22Rv1 (cell line): ENCODE measurements around the gene GTF2H3.
A peak's percentile ranks its signal among the peaks of the same experiment; 100 is the strongest.

Experiments
- H3K27ac ChIP-seq: fragments of 450-650 bp; 2 replicates; pipeline ENCODE4 v1.5.1; 2017
- ZFX ChIP-seq: fragments of 450-650 bp; IDR thresholded peaks from 2 replicates; pipeline ENCODE4 v1.6.1; 2017; ENCODE audit warnings: antibody characterized with exemption, borderline replicate concordance
- TF ChIP-seq, protein P1 (sequence below): fragments of 450-650 bp; IDR thresholded peaks from 2 replicates; pipeline ENCODE4 v1.5.1; 2017; ENCODE audit warnings: mild to moderate bottlenecking

The GTF2H3 gene

DNA sequence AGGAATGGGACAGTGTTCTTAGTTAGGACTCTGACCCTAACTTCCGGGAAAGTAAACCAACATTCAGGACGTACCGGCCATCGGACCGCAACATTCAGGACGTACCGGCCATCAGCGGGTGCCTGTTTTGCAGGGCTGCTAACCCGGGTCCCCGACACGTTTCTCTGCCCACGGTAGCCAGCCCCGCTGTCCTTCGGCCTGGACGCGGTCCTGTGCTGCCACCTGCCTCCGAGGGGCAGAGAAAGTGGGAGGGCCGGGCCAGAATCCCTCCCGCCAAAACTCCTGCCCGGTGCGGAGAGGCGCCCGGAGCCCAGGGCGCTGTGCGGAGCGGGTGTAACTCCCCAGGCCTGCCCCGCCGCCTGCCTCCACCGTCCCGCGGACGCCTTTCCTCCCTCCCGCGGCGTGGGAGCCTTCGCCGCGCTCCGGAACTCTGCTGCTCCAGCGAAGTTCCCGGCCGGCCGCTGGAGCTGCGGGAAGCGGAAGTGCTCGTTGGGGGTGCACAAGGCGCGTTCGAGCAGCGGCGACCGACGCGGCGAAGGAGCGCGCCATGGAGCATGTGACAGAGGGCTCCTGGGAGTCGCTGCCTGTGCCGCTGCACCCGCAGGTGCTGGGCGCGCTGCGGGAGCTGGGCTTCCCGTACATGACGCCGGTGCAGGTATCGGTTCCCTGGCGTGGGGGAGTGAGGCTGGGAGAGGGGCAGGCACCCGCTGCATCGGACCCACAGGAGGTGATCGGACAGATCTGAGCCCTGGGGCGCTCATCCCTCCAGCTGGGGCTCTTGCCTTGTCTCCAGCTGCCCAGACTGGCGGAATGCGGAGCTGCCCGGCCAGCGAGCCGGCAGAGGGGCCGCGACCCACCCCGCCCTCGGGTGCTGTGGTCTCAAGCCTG lies 31.8 kb upstream of the GTF2H3 start, which contains the start of gene DDX55:
Gene DDX55 (plus strand): TSS at position 498 of the 888 bp plus-strand sequence. CDS start 50 bp downstream, at position 548.
- TF ChIP-seq, protein P1, sequence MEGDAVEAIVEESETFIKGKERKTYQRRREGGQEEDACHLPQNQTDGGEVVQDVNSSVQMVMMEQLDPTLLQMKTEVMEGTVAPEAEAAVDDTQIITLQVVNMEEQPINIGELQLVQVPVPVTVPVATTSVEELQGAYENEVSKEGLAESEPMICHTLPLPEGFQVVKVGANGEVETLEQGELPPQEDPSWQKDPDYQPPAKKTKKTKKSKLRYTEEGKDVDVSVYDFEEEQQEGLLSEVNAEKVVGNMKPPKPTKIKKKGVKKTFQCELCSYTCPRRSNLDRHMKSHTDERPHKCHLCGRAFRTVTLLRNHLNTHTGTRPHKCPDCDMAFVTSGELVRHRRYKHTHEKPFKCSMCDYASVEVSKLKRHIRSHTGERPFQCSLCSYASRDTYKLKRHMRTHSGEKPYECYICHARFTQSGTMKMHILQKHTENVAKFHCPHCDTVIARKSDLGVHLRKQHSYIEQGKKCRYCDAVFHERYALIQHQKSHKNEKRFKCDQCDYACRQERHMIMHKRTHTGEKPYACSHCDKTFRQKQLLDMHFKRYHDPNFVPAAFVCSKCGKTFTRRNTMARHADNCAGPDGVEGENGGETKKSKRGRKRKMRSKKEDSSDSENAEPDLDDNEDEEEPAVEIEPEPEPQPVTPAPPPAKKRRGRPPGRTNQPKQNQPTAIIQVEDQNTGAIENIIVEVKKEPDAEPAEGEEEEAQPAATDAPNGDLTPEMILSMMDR: peak; percentile 76
- TF ChIP-seq ZFX: no peak
- H3K27ac ChIP-seq: peak within 1 kb of the TSS; percentile 88

DNA sequence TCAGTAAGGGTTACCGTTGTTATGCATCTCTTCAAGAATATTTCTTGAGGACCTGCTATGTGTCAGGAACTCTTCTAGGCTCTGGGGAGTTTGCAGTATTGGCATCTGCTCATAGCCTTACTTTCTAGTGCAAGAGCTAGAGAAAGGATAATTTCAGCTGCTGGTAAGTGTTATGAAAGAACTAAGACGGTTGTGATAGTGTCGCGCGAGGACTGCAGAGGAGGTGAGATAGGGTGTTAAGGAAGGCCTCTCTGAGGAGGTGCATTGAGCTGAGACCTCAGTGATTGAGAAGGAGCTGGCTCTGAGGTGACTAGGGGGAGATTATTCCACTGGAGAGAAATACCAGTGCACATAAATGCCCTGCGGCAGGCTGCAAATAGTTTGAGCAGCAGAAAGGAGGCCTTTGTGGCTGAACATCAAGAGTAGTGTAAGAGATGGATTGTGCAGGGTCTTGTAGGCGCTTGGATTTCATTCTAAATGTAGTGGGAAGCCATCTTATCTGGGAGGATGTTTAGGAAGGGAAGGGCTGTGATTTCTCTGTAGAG lies 30.9 kb upstream of the GTF2H3 start:
- peak overlapping the region; percentile 88 for H3K27ac ChIP-seq
- TF ChIP-seq, protein P1: no peak
- TF ChIP-seq ZFX: no peak

DNA sequence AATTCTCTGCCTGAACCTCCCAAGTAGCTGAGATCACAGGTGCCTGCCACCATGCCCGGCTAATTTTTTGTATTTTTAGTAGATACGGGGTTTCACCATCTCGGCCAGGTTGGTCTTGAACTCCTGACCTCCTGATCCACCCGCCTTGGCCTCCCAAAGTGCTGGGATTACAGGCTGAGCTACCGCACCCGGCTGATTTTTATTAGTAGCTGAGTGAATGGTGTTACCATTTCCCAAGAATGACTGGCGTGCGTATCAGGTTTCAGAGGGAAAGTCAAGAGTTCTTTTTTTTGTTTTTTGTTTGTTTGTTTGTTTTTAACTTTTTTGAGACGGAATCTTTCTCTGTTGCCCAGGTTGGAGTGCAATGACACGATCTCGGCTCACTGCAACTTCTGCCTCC lies 30.1 kb upstream of the GTF2H3 start:
- H3K27ac ChIP-seq: peak overlapping the region; percentile 88

DNA sequence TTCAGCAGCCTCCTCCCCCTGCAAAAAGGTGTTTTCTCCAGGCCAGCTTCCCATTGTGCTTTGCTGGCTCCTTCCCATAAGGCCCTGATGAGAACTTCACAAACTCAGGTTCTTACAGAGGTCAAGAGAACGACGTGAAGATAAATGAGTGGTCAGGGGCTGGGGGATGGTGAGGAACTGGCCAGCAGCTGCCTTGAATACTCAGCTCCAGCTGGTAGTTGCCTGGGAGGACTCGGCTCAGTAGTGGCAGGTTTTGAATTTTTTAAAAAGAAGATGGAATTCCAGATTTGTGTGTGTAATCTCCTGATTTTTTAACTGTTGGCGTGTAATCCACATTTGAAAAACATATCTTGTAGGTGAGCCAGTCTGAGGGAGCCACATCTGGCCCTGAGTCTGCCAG lies 25.9 kb upstream of the GTF2H3 start:
- H3K27ac ChIP-seq: no peak overlapping the region

DNA sequence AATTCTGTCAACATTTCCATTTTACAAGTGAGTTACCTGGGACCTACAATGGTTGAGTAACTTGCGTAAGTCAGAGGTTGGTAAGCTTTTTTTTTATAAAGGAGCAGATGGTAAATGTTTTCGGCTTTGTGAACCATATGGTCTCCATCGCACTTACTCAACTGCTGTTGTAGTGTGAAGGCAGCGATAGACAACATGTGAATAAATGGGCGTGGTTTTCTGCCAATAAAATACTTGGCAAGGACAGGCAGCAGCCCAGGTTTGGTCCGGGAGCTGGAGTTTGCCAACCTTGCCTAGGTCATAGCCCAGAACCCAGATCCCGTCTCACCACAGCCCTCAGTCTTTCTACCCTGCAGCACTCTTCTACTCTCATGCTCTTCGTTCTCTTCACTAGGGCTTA lies 25.4 kb upstream of the GTF2H3 start:
- H3K27ac ChIP-seq: no peak overlapping the region
- TF ChIP-seq, protein P1: no peak
- TF ChIP-seq ZFX: no peak

More for the DNA sequence above, 25.9 kb upstream of the GTF2H3 start:
- TF ChIP-seq ZFX: no peak
- TF ChIP-seq, protein P1: no peak

DNA sequence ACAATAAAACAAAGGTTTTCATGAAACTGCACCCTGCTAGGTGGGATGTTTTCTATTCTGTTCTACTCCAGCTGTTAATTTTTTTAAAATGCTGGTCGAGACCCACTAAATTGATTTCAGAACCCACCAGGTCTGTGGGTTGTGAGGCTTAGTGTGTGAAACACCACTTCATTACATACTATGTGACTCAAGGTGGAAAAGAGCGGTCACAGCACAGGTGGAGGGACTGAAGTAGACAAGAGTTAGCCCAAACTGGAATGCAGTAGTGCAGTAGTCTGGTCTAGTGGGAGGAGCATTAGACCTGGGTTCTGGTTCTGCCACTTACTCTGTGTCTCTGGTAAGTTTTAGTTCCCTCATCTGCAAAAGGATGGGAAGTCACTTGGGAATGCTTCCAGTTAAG lies 19.5 kb upstream of the GTF2H3 start:
- H3K27ac ChIP-seq: no peak overlapping the region
- TF ChIP-seq, protein P1: no peak
- no peak for TF ChIP-seq ZFX

DNA sequence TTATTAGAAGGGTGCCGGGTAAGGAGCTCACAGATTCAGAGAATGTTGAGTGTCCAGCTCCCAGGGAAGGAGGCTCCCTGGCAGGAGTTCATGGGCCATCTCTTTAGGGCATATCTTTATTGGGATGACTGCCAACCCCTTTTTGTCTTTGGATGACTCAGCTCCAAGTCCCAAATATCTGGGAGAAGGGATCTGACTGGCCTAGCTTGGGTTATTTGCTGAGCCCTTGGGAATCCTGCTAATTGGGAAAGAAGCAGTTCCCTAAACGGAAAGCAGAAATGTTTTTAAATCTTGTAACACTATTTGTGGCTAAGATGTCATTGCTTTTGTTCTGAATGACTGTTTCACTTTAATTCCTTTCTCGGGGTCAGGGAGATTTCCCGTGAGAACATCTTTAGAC lies 19.1 kb upstream of the GTF2H3 start:
- no peak overlapping the region for H3K27ac ChIP-seq
- no peak for TF ChIP-seq ZFX

DNA sequence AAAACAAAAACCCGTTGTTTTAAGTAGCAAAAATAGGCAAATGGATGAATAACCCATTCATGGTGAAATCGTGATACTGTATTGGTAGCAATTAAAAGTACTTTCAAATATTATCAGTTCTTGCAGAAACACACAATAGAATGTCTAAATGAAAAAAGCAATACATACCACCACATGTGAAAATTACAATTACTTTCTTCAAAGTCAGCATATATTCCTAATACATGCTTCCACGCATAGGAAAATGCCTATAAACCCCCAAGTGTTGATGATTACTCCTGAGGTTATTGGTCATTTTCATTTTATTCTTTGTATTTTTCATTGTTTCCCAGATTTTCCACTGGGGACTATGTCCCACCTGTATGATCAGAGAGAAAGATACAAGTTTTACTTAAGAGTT lies 16.5 kb upstream of the GTF2H3 start:
- no peak overlapping the region for H3K27ac ChIP-seq
- TF ChIP-seq ZFX: no peak
- TF ChIP-seq, protein P1: no peak
